ENCODE measurements around the gene PTEN.
"Not testable (repeated sequence)": the region's sequence is repeated elsewhere in the genome, so short reads cannot be mapped to it uniquely, and the experiment has no call there.

The PTEN gene

GRCh38 chr10:87897957-87898356 is 34.5 kb downstream of the PTEN start:
- H3K36me3 ChIP-seq (ENCODE audit: insufficient read depth, low read length) = peaks cover 17% of the 10 kb centered on the region
- not testable (repeated sequence) for H3K9ac ChIP-seq (ENCODE audit: low read depth, low read length); H3K4me3 ChIP-seq (ENCODE audit: low read length); H3K27me3 ChIP-seq (ENCODE audit: insufficient read depth, low read length); H3K9me3 ChIP-seq (ENCODE audit: insufficient read depth, low read depth, low read length); H3K27ac ChIP-seq (ENCODE audit: low read depth, low read length); H3K4me1 ChIP-seq (ENCODE audit: insufficient read depth, low read length)
- WGBS = 96% methylated on average over 8 of the region's 8 CpGs

DNA sequence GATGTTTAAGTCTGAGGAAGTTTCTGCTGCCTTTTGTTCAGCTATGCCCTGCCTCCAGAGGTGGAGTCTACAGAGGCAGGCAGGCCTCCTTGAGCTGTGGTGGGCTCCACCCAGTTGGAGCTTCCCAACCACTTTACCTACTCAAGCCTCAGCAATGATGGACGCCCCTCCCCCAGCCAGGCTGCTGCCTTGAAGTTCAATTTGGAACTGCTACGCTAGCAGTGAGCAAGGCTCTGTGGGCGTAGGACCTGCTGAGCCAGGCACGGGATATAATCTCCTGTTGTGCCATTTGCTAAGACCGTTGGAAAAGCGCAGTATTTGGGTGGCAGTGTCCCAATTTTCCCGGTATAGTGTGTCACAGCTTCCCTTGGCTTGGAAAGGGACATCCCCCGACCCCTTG is 40.0 kb downstream of the PTEN start:
- 95% methylated on average over 8 of the region's 8 CpGs for WGBS
- not testable (repeated sequence) for H3K4me1 ChIP-seq (ENCODE audit: insufficient read depth, low read length)
- peaks cover 12% of the 10 kb centered on the region for H3K9me3 ChIP-seq (ENCODE audit: insufficient read depth, low read depth, low read length)

DNA sequence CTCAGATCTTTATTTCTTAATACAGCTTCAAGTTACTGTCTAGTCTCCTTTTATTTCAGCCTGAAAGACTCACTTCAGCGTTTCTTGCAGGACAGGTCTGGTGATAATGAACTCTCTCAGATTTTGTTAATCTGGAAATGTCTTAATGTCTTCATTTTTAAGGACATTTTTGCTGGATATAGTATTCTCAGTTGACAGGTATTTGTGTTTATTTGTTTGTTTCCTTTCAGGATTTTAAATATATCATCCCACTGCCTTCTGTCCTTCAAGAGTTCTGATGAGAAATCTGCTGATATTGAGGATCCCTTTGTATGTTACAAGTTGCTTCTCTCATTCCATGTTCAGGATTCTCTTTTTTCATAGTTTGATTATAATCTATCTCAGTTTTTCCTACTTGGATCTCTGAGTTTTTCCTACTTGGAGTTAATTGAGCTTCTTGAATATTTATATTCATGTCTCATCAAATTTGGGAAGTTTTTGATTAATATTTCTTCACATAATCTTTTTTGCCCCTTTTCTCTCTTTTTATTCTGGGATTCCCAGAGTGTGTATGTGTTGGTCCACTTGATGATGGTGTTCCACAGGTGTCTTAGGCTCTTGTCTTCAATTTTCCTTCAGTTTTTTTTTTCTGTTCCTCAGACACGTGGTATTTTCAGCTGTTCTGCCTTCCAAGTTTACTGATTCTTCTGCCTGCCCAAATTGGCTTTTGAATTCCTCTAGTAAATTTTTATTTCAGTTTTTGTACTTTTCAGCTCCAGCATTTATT is 49.9 kb downstream of the PTEN start:
- no peaks in the 10 kb centered on the region for H3K9me3 ChIP-seq (ENCODE audit: insufficient read depth, low read depth, low read length)
- peaks cover 7% of the 10 kb centered on the region; the same call in 1 of the 2 replicates for H3K36me3 ChIP-seq (ENCODE audit: insufficient read depth, low read length)
- WGBS = 94% methylated on average over 2 of the region's 2 CpGs
- H3K4me1 ChIP-seq (ENCODE audit: insufficient read depth, low read length) = peaks cover 14% of the 10 kb centered on the region
- H3K27ac ChIP-seq (ENCODE audit: low read depth, low read length) = no peak overlapping the region
- H3K27me3 ChIP-seq (ENCODE audit: insufficient read depth, low read length) = no peaks in the 10 kb centered on the region
- no peak overlapping the region for H3K9ac ChIP-seq (ENCODE audit: low read depth, low read length)
- H3K4me3 ChIP-seq (ENCODE audit: low read length) = no peak overlapping the region

More for the DNA sequence above, 40.0 kb downstream of the PTEN start:
- H3K27ac ChIP-seq (ENCODE audit: low read depth, low read length); H3K27me3 ChIP-seq (ENCODE audit: insufficient read depth, low read length); H3K4me3 ChIP-seq (ENCODE audit: low read length); H3K9ac ChIP-seq (ENCODE audit: low read depth, low read length): not testable (repeated sequence)
- H3K36me3 ChIP-seq (ENCODE audit: insufficient read depth, low read length) = peaks cover 25% of the 10 kb centered on the region

GRCh38 chr10:87915406-87915805 is 52.0 kb downstream of the PTEN start:
- WGBS = 43% methylated on average over 4 of the region's 4 CpGs
- Histone ChIP-seq H3K9ac (ENCODE audit: low read depth, low read length) (no peak overlapping the region), H3K27ac (ENCODE audit: low read depth, low read length) (no peak overlapping the region), H3K4me1 (ENCODE audit: insufficient read depth, low read length) (peaks cover 14% of the 10 kb centered on the region), H3K9me3 (ENCODE audit: insufficient read depth, low read depth, low read length) (no peaks in the 10 kb centered on the region), H3K4me3 (ENCODE audit: low read length) (no peak overlapping the region), H3K36me3 (ENCODE audit: insufficient read depth, low read length) (0 out of 2 replicates have a peak, but pooled peaks cover 7% of the 10 kb centered on the region), H3K27me3 (ENCODE audit: insufficient read depth, low read length) (no peaks in the 10 kb centered on the region)

DNA sequence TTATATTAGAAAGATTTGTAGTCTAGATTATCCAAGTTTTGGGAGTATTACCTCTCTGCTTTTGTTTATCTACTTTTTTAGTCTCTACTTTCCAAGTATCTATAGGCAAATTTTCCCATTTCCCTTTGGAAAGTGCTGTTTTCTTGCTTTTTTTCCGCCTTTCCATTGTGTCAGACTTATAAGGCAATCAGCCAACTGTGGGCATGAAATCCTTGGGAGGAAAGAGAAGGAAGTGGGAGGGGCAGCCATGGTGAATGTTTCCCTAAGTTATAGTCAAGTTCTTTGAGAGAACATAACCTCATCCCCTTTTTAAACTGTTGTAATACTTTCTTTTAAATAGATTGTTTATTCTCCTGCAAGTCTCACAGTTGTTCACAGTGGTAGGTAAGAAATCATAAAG is 52.6 kb downstream of the PTEN start:
- no peaks in the 10 kb centered on the region for H3K9me3 ChIP-seq (ENCODE audit: insufficient read depth, low read depth, low read length)
- no peaks in the 10 kb centered on the region for H3K27me3 ChIP-seq (ENCODE audit: insufficient read depth, low read length)
- no peak overlapping the region for H3K4me3 ChIP-seq (ENCODE audit: low read length)
- H3K36me3 ChIP-seq (ENCODE audit: insufficient read depth, low read length) = 0 out of 2 replicates have a peak, but pooled peaks cover 7% of the 10 kb centered on the region
- H3K27ac ChIP-seq (ENCODE audit: low read depth, low read length) = no peak overlapping the region
- no peak overlapping the region for H3K9ac ChIP-seq (ENCODE audit: low read depth, low read length)
- 87% methylated on average over 1 of the region's 1 CpG for WGBS
- peaks cover 14% of the 10 kb centered on the region for H3K4me1 ChIP-seq (ENCODE audit: insufficient read depth, low read length)

- Histone ChIP-seq H3K9me3 (ENCODE audit: insufficient read depth, low read depth, low read length) (no peaks in the 10 kb centered on the region), H3K9ac (ENCODE audit: low read depth, low read length) (no peak overlapping the region), H3K27ac (ENCODE audit: low read depth, low read length) (no peak overlapping the region), H3K36me3 (ENCODE audit: insufficient read depth, low read length) (0 out of 2 replicates have a peak, but pooled peaks cover 7% of the 10 kb centered on the region), H3K27me3 (ENCODE audit: insufficient read depth, low read length) (no peaks in the 10 kb centered on the region), H3K4me1 (ENCODE audit: insufficient read depth, low read length) (peaks cover 14% of the 10 kb centered on the region), H3K4me3 (ENCODE audit: low read length) (no peak overlapping the region)
- WGBS = 97% methylated on average over 3 of the region's 3 CpGs
Measured at GRCh38 chr10:87916515-87916914, 53.1 kb downstream of the PTEN start.

GRCh38 chr10:87918254-87918859 is 54.9 kb downstream of the PTEN start:
- no peaks in the 10 kb centered on the region for H3K9me3 ChIP-seq (ENCODE audit: insufficient read depth, low read depth, low read length)
- H3K4me3 ChIP-seq (ENCODE audit: low read length) = no peak overlapping the region
- H3K36me3 ChIP-seq (ENCODE audit: insufficient read depth, low read length) = no peaks in the 10 kb centered on the region
- H3K27ac ChIP-seq (ENCODE audit: low read depth, low read length) = no peak overlapping the region
- H3K9ac ChIP-seq (ENCODE audit: low read depth, low read length) = no peak overlapping the region
- no peaks in the 10 kb centered on the region for H3K27me3 ChIP-seq (ENCODE audit: insufficient read depth, low read length)
- peaks cover 14% of the 10 kb centered on the region for H3K4me1 ChIP-seq (ENCODE audit: insufficient read depth, low read length)
- WGBS = 100% methylated on average over 3 of the region's 3 CpGs

- Histone ChIP-seq H3K9me3 (ENCODE audit: insufficient read depth, low read depth, low read length) (no peaks in the 10 kb centered on the region), H3K9ac (ENCODE audit: low read depth, low read length) (no peak overlapping the region), H3K4me1 (ENCODE audit: insufficient read depth, low read length) (peaks cover 9% of the 10 kb centered on the region), H3K27me3 (ENCODE audit: insufficient read depth, low read length) (no peaks in the 10 kb centered on the region), H3K4me3 (ENCODE audit: low read length) (no peak overlapping the region), H3K27ac (ENCODE audit: low read depth, low read length) (no peak overlapping the region), H3K36me3 (ENCODE audit: insufficient read depth, low read length) (0 out of 2 replicates have a peak, but pooled peaks cover 5% of the 10 kb centered on the region)
- WGBS = 97% methylated on average over 2 of the region's 4 CpGs
Measured at GRCh38 chr10:87920538-87920937, 57.1 kb downstream of the PTEN start.

GRCh38 chr10:87921931-87922688 is 58.7 kb downstream of the PTEN start:
- no peaks in the 10 kb centered on the region for H3K27me3 ChIP-seq (ENCODE audit: insufficient read depth, low read length)
- no peak overlapping the region for H3K9ac ChIP-seq (ENCODE audit: low read depth, low read length)
- no peaks in the 10 kb centered on the region for H3K9me3 ChIP-seq (ENCODE audit: insufficient read depth, low read depth, low read length)
- H3K4me1 ChIP-seq (ENCODE audit: insufficient read depth, low read length) = peaks cover 12% of the 10 kb centered on the region
- peaks cover 9% of the 10 kb centered on the region; the same call in 1 of the 2 replicates for H3K36me3 ChIP-seq (ENCODE audit: insufficient read depth, low read length)
- WGBS = 93% methylated on average over 8 of the region's 10 CpGs
- H3K27ac ChIP-seq (ENCODE audit: low read depth, low read length) = no peak overlapping the region
- H3K4me3 ChIP-seq (ENCODE audit: low read length) = no peak overlapping the region

DNA sequence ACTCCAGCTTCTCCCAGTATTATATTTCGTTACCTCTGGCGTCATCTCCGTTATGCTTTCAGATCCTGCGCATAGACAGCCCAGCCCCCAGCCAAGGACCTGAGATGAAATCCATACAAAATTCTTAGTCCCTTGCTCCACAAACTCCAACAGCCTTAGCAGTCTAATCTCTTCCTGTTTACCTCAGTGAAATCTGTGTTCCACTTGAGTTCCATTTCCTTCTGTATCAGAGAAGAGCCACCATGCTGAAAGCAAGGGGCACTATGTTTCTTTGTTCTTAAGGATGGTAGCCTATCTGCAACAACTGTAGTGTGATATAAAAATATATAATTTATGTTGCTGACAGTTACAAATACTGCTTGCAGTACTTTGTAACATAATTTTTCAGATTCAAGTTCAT is 59.8 kb downstream of the PTEN start:
- Histone ChIP-seq H3K4me3 (ENCODE audit: low read length) (no peak overlapping the region), H3K9ac (ENCODE audit: low read depth, low read length) (no peak overlapping the region), H3K4me1 (ENCODE audit: insufficient read depth, low read length) (peaks cover 17% of the 10 kb centered on the region), H3K27ac (ENCODE audit: low read depth, low read length) (no peak overlapping the region), H3K27me3 (ENCODE audit: insufficient read depth, low read length) (no peaks in the 10 kb centered on the region), H3K9me3 (ENCODE audit: insufficient read depth, low read depth, low read length) (no peaks in the 10 kb centered on the region), H3K36me3 (ENCODE audit: insufficient read depth, low read length) (peaks cover 12% of the 10 kb centered on the region; the same call in 1 of the 2 replicates)
- 94% methylated on average over 4 of the region's 4 CpGs for WGBS

DNA sequence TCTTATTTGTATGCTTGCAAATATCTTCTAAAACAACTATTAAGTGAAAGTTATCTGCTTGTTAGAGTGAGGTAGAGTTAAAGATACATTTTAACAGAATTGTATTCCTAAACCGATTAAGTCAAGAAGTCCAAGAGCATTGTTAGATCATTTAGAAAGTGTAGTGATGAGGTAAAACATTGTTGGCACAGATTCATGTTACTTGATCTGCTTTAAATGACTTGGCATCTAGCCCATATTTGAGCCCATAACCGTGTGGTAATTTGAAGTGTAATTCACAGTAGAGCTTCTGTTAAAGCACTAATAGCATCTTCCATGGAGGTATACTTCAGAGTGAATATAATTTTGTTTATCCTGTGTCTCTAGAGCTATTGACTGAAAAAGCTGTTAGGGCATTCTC is 62.1 kb downstream of the PTEN start:
- no peak overlapping the region for H3K4me3 ChIP-seq (ENCODE audit: low read length)
- H3K9me3 ChIP-seq (ENCODE audit: insufficient read depth, low read depth, low read length) = no peaks in the 10 kb centered on the region
- no peak overlapping the region for H3K27ac ChIP-seq (ENCODE audit: low read depth, low read length)
- no peak overlapping the region for H3K9ac ChIP-seq (ENCODE audit: low read depth, low read length)
- 94% methylated on average over 2 of the region's 2 CpGs for WGBS
- H3K4me1 ChIP-seq (ENCODE audit: insufficient read depth, low read length) = peaks cover 21% of the 10 kb centered on the region
- no peaks in the 10 kb centered on the region for H3K27me3 ChIP-seq (ENCODE audit: insufficient read depth, low read length)
- peaks cover 12% of the 10 kb centered on the region; the same call in 1 of the 2 replicates for H3K36me3 ChIP-seq (ENCODE audit: insufficient read depth, low read length)
